T47D (cell line): ENCODE data around the gene CNKSR2.

Source experiments
- DNase-seq, 2 experiments: peaks; one replicate each; pipeline versions ENCODE4 v3.0.0 to v3.0.0-alpha.2; 2011 to 2012; ENCODE audit warnings: low read depth in 1 of 2, low spot score in 1 of 2
- JUND ChIP-seq: IDR thresholded peaks from 2 replicates; pipeline ENCODE4 v1.6.1; 2012; ENCODE audit warnings: low read depth
- in situ Hi-C: cut with HindIII; loops from 2 replicates; pipeline ENCODE4 v1.10.0; 2016; ENCODE audit warnings: low sequenced_read_pairs, low pct_unique_long_range_greater_than_20kb

CNKSR2 gene

DNA sequence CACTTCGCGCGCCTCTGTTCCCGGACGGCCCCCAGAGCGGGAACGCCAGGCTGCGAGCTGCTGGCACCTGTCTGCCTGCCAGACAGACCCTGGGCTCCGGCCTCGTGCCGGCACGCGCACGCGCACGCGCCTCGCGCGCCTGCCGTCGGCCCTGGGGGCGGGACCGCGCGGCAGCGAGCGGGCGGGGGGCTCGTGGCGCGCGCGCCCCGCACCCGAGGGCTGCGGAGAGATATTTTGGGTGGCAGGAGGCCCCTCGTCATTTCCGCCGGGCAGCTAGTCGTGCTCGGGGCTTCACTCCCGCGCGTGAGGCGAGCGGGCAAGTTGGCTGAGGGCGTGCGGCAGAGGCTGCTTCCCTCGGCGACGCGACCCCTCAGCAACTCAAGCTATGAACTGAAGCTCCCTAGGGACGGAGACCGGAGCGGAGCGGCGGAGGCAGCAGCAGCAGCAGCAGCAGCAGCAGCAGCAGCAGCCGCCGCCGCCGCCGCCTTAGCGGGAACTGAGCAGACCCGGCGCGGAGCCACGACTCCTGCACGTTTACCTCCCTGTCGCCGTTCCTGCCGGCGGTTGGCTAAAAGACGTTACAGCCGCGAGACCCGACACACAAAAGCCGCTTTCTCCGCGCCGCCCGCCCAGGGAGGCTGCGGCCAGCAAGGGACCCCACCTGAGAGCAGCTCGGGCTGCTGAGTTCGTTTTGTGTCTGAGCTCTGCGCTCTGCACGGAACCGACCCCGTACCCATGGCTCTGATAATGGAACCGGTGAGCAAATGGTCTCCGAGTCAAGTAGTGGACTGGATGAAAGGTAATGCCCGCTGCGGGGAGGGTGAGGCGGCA lies at the start of gene CNKSR2:
Gene CNKSR2 (plus strand): TSS at position 256 of the 831 bp plus-strand sequence. CDS start 480 bp downstream, at position 736.
- no peak for DNase-seq
- no peak for TF ChIP-seq JUND
- in situ Hi-C loops = no loop called here

DNA sequence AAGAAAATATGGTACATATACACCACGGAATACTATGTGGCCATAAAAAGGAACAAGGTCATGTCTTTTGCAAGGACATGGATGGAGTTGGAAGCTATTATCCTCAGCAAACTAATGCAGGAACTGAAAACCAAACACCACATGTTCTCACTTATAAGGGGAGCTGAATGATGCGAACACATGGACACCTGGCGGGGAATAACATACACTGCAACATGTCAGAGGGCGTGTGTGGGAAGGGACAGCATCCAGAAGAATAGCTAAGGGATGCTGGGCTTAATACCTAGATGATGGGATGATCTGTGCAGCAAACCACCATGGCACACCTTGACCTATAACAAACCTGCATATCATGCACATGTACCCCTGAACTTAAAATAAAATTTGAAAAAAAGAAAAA lies 19.5 kb upstream of the CNKSR2 start:
- peak in 1 of 2 experiments; percentile 36 for DNase-seq
- in situ Hi-C loops = no loop called here

GRCh38 chrX:21355831-21356230 lies 18.4 kb upstream of the CNKSR2 start:
- TF ChIP-seq JUND = no peak
- in situ Hi-C loops = no loop called here

More for the DNA sequence above, 19.5 kb upstream of the CNKSR2 start:
- TF ChIP-seq JUND = no peak

DNA sequence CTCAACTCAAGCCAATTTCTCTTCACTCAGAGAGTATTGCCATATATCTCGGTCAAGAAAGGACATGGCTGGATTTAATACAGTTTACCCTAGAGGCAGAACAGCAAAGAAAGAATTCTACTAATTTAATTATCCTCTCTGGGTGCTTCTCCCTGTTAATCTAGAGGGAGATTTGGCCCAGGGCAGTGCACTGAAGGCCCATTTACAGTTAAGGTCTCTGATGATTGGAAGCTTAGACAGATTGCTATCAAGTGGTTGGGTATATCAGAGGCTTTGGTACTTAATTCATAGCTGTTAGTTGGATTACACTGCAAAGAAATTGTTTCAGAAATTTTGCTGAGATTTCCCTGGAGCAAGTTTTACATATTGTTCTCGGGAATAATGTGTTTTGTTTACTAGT lies 4.6 kb upstream of the CNKSR2 start:
- TF ChIP-seq JUND = no peak
- DNase-seq = no peak
- in situ Hi-C loops = no loop called here

More at GRCh38 chrX:21355831-21356230, 18.4 kb upstream of the CNKSR2 start:
- no peak for DNase-seq

GRCh38 chrX:21373001-21373400 lies 1.2 kb upstream of the CNKSR2 start:
- no peak for DNase-seq
- no peak for TF ChIP-seq JUND
- in situ Hi-C loops = no loop called here

GRCh38 chrX:21373637-21374162 lies 518 bp upstream of the CNKSR2 start:
- DNase-seq = no peak
- no peak for TF ChIP-seq JUND
- in situ Hi-C loops = no loop called here

DNA sequence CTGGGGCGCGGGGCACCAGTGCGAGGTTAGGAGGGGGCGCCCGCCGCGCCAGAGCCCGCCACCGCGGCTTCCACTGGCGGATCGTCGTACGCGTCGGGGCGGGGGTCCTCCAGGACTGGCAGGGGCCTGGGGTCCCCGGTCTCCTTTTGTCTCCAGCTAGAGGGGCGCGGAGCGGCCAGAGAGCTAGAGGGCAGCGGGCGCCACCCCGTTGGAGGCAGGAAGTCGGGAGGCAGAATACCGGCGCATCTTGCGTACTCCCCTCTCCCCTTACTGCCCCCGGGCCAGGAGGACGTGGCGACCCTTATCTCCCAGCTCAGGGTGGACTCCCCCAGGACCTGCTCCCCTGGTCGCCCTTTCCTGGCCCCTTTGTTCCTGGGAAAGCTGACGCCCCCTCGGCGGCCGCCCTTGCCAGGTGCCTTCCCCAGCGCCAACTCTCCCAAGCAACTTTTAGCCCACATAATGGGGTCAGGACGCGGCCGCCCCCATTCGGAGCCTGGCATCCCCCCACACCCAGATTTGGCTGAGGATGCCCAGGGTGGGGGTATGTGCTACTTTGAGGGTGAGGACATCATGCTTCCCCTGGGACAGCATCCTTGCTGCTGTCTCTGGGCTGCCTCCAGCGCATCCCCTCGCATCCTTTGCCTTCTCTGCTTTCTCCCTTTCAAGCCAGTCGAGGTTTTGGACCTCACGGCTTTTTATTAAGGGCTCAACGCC lies 933 bp downstream of the CNKSR2 start:
- DNase-seq = no peak
- TF ChIP-seq JUND = no peak
- in situ Hi-C loops = no loop called here

DNA sequence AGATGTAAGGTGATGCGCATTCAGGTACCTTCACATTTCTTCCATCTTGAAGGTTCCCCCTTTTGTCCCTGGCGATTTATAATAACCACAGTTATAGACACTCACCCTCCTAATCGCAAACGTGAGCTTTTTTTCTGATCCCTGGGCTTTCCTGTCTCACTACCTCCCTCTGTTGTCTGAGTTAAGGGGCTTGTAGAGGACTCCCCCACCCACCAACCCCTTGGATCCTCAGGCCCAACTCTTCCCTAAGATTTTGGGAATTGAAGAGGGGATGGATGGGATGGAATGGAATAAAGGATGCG lies 1.4 kb downstream of the CNKSR2 start:
- no peak for DNase-seq
- no peak for TF ChIP-seq JUND
- in situ Hi-C loops = no loop called here

GRCh38 chrX:21376636-21377035 lies 2.4 kb downstream of the CNKSR2 start:
- in situ Hi-C loops = no loop called here
- no peak for DNase-seq
- no peak for TF ChIP-seq JUND

DNA sequence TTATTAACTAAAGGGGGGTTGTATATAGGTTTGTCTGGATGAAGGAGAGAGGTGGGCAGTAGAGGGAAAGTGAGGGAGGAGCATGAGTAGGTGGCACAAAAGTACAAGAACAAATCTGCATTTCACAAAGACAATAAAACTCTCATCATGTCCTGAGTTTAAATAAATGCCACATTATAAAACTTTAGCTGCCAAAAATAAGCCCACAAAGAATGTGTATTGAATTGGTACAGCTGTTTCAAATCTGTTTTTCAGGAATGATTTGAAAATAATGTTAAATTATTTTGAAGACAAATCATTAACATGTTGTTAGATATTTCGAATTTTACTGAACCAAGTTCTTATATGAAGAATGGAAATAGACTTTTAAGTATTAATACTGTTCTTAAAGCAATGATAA lies 5.8 kb downstream of the CNKSR2 start:
- no peak for TF ChIP-seq JUND
- in situ Hi-C loops = no loop called here

GRCh38 chrX:21382715-21383114 lies 8.5 kb downstream of the CNKSR2 start:
- no peak for TF ChIP-seq JUND
- in situ Hi-C loops = no loop called here
- peak in 1 of 2 experiments; percentile 0 for DNase-seq

More for the DNA sequence above, 5.8 kb downstream of the CNKSR2 start:
- DNase-seq = no peak

DNA sequence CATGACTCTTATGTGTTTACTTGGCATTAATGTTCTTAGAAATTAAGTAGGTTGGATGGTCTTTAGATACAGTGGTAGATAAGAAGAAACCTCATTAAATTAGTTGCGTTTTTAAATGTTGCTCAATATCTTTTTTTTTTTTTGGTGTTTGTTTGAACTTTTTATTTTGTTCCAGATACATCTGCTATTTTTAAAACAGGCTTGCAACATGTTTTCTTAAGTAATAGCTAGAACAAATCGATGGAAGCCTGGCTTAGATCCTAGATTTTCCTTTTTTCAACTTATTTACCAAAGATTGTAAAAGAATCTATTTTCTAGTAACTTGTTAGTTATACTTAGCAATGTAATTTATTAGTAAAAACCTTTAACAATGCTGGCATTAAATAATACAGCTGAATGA lies 9.3 kb downstream of the CNKSR2 start:
- DNase-seq = no peak
- no peak for TF ChIP-seq JUND
- in situ Hi-C loops = no loop called here

DNA sequence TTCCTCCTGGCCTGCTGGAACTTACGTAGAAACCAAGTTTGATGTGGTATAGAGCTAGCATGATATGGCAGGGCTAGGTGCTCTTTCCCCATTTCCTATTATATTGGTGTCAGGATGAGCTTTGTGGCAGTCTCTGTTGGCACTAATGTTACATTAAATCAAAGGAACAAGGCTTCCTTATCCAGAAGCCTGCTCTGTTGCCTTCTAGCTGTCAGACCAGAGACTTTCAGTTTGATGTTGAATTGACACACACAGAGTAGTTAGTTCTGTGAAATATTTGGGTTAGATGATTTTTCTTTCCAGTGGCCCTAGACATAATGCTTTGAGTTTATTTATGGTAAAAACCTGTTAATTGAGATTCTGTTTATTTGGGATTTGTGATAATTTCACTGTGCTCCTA lies 10.0 kb downstream of the CNKSR2 start:
- TF ChIP-seq JUND = no peak
- in situ Hi-C loops = no loop called here

More for the DNA sequence above, 10.0 kb downstream of the CNKSR2 start:
- DNase-seq = no peak
